Stimulated activated CD4-positive, alpha-beta T cell treated with anti-CD3 and anti-CD28 coated beads, TNF-alpha, amount 100 ng/mL, for 24 hours (primary cell): ENCODE results near the gene SLC6A3.

Source experiments
- DNase-seq, 3 experiments: peaks; one replicate each; pipeline ENCODE4 v3.0.0-alpha.2; 2020; ENCODE audit warnings: low read depth in 3 of 3

SLC6A3 gene

DNA sequence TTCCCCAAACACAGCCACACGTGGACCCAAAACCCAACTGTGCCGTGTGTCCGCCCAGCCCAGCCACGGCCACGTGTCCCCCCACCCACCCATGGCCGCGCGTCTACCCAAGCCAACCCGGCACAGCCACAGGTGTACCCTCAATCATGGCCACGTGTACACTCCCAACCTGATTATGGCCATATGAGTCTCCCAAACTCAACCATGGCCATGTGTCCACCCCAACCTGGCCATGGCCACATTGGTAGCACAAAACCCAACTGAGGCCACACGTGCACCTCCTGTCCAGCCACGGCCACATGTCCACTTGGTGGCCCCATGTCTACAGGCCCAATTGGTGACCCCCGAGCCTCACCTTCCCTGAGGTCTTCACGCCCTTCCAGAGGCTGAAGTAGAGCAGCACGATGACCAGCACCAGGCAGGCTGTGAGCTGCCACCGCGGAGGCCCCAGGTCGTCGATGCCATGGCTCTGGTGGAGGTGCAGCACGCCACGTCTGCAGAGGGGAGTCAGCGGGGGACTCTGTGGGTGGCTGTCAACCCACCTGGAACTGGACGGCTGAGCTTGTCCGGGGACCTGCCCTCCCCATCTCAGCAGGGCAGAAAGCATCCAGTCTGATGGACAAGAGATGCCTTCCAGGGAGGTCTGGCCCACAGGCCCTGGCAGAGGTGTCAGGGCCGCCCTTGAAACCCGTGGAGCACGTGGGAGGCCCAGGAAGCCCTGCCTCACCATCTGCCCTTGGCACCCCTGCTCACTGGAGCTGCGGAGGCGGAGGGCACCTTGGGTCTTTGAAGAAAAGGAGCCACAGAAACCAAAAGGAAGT is 23.5 kb downstream of the SLC6A3 start:
- no peak for DNase-seq

DNA sequence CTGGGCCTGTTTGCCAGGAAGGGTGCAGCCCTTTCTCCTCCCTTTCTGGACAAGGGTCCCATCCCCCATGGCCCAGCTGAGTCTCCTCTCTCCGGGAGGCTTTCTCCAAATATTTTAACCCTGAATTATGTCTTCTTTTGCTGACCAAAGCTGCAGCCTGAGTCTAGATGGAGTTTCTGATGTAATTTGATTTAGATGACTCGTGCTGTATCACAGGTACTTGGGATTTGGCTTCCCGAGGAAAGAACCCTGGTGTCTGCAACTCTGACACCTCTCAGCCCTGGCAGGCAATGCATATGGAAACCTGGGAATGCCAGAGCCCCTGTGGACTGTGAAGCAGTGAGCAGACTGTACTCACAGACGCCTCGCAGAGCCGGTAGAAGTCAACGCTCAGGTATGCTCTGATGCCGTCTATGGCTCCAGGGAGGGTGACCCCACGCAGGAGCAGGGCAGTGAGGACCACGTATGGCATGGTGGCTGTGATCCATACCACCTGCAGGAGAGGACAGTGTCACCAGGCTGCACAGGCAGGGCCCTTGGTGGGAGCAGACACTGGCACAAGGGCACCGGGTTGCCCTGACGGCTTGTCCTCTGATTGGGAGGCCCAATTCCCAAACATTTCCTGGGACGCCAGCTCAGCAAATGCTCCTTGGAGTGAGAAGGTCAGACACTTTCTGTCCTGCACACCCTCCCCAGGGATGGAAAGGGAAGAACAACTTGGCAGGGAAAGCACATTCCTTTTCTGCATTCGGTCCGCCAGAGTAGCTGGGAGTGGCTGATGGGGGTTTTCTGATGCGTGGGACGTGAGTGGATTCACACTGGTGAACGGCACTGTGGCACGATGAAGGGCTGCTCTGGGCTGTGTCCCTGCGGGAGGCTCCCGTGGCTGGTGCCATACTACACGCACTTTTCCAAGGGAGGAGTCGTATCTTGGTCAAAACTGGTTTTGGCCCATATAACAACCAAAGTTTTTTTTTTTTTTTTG is 24.7 kb downstream of the SLC6A3 start:
- no peak for DNase-seq

DNA sequence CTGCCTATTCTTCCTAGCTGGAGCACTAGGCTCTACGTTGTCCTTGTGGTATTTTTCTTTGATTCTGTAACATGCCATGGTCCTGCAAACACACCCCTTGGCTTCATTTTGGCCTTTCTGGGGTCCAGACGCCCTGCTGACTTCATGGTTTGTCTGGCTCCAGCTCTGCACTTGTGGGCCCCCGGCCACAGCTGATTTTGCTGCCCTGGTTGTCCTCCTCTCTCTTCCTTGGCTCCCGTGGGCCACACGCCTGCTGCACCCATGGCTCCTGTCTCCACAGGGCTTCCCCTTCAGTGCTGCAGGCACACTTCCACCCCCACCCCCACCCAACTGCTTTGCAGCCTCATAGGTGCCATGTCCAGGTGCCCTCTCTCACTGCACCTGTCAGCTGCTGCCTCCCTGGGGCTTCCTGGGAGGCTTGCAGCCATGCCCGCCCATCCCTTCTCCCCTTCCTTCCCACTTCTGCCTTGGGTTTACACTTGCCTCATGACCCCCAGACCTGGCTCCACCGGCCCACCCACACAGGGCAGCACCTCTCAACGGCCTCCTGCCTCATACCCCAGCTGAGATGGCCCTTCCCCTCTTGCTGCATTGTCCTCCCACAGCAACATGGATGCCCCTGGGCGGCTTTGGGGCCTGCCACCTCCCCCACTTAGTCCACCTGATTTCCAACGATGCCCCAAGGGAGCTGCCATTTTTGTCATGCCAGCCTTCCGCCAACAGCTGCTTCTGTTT is 25.6 kb downstream of the SLC6A3 start:
- DNase-seq: no peak

DNA sequence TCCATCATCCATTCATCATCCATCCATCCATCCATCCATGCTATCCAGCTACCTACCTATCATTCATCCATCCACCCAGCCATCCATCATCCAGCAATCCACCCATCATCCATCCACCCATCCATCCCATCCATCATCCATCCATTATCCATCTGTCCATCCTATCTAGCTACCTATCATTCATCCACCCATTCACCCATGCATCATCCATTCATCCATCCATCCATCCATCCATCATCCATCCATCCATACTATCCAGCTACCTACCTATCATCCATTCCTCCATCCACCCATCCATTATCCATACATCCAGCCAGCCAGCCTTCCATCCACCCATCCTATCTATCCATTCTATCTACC is 26.3 kb downstream of the SLC6A3 start:
- no peak for DNase-seq

DNA sequence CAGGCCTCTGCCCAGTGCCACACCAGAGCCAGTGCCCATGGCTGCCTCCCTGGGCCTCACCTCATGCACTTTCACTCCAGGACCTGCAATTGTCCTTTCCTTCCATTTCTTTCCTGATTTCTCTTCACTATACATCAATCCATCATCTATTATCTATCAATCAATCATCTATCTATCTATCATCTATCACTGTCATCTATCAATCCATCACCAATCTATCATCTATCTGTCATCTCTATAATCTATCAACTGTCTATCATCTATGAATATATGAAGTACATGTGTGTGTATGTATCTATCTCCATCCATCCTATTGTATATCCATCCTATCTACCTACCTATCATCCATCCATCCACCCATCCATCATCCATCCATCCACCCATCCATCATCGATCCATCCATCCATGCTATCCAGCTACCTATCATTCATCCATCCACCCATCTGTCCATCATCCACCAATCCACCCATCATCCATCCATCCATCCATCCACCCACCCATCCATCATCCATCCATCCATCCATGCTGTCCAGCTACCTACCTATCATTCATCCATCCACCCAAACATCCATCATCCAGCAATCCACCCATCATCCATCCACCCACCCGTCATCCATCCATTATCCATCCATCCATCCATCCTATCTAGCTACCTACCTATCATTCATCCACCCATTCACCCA is 26.9 kb downstream of the SLC6A3 start:
- no peak for DNase-seq

DNA sequence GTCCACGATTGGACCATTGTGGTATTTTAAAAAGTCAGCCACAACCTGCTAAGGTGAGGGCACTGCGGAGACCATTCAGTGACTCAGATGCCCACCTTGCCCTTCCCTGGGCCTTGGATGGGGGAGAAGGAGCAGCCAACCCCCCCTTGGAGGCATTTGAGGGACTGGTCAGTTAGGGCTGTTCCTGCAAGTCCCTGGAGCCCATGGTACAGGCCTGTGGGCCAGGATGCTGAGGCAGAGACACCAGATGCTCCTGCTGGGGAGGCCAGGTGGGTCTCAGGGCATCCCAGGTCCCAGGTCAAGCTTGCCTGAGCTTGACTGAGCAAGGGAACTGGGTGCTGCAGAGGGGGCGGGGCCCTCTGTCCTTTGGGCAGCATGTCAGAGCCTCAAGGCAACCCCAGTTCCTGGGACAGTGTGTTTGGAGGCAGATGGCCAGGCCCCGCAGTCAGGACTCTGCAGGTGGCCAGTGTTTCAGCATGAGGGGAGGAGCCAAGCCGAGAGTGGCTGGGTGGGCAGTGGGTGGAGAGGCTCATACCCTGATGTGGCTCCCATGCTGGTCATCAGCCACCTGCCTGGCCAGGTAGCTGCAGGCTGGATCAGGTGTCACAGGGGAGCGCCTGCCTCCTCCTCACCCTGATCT is 27.5 kb downstream of the SLC6A3 start:
- no peak for DNase-seq

DNA sequence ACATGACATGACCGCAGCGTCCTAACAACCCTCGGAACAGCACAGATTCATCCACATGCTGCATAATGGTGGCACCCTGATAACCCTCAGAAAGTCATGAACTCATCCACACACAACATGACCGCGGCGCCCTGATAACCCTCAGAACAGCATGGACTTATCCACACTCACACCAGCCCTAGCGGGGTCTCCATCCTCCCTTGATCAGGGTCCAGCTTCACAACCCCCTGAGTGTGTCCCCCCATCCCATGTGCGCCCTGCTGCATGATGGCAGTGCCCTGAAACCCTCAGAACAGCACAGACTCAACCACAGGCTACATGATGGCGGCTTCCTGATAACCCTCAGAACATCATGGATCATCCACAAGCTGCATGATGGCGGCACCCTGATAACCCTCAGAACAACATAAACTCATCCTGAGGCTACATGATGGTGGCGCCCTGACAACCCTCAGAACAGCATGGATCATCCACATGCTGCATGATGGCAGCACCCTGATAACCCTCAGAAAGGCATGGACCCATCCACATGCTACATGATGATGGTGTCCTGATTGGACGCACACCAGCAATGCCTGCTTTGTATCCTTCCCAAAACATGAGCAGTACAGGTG is 28.3 kb downstream of the SLC6A3 start:
- no peak for DNase-seq

DNA sequence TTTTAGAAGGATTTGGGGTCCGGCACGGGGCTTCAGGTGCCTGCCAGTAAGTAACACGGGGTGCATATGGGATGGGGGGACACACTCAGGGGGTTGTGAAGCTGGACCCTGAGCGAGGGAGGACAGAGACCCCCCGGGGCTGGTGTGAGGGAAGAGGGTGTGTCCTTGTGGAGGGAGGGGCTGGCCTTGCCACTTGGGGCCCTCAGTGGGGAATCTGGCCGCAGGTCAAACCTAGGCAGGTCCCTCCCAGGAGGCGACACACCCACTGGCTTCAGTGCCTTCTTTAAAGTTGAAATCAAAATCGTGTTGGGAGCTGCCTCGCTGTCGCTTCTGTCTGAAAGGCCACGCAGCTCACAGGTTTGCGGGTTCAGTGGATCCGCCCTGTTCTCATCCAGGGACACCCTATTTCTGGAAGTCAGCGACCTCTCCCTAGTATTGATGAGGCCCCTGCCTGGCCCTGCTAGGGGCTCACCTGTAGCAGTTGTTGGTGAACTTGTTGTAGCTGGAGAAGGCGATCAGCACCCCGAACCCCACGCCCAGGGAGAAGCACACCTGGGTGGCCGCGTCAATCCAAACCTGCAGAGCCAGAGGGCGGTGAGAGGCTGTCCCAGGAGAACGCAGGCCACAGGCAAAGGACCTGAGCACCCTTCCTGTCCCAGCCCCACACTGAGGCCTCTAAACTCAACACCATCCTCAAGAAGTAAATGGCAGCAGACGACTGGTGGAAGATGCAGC is 29.4 kb downstream of the SLC6A3 start:
- DNase-seq: no peak

DNA sequence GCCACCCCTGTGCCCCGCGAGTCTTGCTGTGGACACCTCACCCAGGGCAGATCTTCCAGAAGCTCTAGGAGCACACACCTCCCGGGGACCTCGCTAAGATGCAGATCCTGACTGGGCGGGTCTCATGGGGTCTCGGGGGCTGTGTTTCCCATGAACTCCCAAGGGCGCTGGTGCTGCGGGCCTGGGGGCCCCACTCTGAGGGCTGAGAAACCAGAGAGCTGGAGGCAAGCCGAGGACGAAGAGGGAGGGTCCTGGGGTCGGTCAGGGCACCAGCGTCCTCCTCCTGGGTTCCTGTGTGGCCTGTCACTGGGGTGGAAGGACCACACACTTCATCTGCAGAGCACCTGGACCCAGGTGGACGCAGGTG is 30.2 kb downstream of the SLC6A3 start:
- no peak for DNase-seq

DNA sequence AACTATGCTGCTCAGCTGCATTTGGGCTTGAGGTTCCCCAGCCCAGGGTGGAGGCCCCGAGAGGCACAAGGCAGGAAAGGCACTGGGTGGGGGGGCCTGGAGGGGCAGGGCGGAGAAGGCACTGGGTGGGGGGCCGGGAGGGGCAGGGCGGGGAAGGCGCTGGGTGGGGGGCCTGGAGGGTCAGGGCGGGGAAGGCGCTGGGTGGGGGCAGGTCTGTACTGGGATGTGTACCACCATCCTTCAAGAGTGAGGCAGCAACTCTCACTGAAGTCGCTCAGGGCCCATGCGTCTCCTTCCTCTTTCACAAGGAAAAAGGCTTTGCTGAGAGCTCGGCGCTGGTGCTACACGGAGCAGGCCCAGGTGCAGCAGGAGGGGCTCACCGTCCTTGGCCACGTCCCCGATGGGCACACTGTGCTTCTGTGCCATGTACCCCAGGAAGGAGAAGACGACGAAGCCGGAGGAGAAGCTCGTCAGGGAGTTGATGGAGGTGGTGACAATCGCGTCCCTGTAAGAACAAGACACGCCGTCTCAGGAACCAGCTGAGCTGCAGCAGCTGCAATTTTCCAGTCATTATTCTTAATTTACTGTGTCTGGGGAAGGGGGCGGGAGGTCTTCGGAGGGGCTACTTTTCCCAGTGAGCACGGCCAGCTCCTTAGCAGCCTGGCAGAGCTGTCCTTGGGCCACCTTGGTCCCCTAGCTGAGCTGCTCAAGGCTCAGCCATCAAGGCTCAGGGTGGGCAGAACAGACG is 30.8 kb downstream of the SLC6A3 start:
- DNase-seq: no peak

DNA sequence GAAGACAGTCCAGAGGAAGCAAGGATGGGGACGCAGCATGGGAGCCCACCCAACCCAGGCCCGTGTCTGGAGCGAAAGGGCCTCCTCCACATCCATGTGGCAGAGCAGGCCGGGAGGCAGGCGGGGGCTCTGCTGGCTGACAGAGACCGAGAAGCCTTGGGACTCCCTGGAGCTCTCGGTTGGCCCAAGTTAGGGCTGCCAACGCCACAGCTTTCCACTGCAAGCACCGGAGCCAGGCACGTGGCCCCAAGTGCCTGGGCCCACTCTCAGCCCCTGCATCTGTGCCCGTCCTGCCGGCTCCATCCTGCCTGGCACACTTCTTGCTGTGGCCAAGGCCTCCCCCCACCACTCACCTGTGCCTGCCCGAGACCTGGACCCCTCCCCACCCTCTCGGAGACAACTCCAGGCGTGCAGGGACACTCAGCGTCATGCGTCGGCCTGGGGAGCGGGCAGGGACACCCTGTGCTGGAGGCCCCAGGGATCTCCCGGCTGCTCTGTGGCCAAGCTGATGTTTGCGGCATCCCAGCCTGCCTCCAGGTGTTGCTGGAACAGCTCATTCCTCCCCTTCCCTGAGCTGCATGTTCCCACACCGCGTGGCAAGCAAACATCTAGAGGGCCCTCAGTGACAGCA is 31.5 kb downstream of the SLC6A3 start:
- DNase-seq: no peak

DNA sequence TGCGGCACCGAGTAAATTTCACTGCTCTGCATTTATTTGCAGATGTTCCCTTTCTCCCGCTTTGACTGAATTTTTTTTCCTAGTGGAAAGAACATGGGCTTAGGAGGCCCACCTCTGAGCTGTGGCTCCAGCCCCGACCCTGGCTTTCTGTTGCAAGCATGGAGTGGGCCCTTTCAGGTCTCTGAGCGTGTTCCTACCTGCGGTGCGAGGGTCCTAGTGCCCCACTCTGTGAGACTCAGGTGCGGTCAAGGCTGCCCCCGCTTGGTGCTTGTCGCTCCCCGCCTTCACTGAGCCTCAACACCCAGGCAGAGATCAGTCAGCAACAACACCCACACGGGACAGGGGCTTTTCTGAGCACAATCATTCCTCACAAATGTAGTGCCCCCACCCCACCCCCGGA is 32.0 kb downstream of the SLC6A3 start:
- DNase-seq: no peak

DNA sequence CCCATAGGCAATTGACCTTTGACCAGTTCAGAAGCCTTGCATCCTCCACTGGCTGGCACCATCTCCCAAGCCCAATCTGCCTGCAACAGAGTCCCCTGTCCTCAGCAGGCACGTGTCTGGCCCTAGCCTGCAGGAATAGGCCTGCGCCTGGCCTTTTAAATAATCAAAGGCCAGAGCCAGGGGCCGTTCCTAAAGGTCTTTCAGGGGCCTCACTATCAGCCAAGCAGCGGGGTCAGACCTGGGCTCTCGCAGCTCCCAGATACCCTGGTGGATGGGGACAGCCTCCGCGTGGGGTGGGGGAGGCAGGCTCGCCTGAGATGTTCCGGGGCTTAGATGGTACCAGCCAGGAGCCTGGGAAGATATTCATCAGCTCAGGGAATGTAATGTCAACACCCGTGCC is 32.6 kb downstream of the SLC6A3 start:
- no peak for DNase-seq

DNA sequence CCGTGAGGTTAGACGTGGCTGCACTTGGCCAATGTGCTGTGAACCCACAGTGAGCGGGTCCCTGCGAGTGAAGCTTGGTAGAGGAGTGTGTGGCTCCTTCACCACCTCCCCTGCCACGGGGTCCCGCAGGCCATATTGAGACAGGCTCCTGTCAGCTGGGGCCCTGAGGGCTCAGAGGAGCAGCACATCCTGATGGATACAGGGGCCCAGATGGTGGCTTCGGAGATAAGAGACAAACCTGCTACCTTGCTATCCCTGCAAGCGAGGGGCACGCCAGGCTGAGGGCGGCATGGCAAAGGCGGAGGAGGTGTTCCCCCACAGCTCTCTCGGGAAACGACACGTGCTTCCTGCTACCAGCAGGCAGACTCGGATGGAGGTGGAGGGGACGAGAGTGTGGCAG is 33.1 kb downstream of the SLC6A3 start:
- DNase-seq: no peak

DNA sequence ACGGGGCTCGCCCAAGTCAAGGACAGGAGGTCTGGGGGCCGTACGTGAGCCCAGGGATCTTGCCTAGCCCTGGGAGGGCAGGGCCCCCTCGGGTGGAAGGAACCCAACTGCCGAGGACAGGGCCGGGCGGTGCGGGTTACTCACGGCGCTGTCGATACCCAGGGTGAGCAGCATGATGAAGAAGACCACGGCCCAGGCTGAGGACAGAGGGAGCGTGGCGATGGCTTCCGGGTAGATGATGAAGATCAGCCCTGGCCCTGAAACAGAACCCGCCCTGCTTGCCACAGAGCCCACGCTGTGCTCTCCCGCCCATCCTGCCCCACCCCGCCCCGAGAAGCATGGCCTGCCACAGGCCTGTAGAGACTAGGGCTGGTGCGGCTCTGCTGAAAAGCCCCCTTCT is 34.1 kb downstream of the SLC6A3 start:
- no peak for DNase-seq

DNA sequence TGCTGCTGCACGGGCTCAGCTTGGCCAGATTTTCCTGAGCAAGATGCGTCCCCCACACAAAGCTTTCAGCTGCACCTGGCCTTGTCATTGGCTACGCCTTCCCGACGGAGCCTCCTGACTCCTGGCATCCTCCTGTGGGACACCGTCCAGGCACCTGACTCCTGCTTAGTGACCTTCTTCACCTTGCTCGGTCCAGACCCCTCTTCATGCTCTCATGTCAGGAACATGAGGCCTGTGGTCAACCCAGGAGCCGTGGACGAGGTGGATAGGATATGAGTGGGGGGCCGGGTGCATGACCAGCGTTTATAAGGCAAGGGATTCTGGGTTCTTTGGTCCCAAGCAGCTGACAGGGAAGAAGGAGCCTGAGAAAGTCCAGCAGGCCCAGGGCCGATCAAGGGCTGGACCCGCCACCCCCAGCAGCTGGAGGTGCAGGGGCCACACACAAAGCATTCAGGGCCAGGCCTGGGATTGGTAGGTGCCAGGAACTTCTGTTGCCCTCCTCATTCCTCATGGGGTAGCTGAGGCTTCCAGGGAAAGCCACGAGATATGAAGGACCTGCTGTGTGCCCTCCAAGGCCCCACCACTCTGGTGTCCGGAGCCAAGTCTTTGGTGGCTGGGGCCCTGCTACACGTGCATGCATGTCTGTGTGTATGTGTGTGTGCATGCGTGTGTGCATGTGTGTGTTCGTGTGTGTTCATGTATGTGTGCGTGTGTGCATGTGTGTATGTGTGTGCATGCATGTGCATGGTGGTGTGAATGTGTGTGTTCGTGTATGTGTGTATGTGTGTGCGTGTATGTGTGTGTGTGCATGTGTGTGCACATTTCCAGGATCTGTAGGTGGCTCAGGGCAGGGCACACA is 34.9 kb downstream of the SLC6A3 start:
- no peak for DNase-seq

DNA sequence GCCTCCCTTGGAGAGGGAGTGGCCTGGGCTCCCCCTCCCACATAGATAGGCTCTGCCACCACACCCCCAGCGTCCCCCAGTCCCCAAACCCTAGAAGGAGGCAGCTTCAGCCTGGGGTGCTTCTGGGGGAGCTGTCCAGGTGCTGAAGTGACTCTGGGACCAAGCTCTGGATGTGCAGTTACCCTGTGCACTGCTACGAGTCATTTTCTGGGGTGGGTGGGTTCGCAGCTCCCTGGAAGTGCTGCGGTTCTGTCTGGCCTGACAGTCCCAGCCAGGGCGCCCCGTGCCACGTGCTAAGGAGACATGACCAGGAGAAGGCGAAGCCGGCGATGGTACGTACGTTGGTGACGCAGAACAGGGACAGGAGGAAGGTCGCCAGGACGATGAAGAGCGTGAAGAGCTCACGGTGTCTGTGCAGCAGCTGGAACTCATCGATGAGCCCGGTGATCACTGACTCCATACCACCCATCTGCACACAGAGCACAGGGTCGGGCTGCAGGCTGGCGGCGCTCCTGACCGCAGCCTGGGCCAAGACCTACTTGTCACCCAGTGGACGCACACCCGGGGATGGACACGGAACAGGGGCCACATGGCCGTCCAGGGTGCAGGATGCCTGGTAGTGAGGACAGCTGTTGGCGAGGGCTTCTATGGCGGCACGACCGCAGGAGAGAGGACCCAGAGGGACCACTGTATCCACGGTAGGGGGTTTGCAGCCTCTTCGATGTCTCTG is 35.7 kb downstream of the SLC6A3 start:
- no peak for DNase-seq
